Measurements from ENCODE around the gene MCCD1.

DNA sequence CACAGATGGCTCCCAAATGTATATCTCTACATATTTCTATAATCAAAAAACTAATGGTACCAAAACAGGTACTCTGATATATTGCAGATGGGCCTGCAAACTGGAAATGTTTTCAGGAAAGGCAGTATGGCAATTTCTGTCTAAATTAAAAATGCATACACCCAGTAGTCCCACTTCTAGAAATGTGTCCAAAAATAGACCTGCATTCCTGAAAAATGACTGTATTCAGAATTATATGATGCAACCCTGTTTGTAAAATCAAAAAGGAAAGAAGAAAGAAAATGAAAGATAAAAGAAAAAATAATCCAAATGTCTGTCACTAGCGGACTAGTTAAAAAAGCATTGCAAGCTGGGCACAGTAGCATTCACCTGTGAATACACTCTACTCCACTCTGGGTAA, 43.7 kb upstream of the MCCD1 start:
- TF ChIP-seq, protein P1, sequence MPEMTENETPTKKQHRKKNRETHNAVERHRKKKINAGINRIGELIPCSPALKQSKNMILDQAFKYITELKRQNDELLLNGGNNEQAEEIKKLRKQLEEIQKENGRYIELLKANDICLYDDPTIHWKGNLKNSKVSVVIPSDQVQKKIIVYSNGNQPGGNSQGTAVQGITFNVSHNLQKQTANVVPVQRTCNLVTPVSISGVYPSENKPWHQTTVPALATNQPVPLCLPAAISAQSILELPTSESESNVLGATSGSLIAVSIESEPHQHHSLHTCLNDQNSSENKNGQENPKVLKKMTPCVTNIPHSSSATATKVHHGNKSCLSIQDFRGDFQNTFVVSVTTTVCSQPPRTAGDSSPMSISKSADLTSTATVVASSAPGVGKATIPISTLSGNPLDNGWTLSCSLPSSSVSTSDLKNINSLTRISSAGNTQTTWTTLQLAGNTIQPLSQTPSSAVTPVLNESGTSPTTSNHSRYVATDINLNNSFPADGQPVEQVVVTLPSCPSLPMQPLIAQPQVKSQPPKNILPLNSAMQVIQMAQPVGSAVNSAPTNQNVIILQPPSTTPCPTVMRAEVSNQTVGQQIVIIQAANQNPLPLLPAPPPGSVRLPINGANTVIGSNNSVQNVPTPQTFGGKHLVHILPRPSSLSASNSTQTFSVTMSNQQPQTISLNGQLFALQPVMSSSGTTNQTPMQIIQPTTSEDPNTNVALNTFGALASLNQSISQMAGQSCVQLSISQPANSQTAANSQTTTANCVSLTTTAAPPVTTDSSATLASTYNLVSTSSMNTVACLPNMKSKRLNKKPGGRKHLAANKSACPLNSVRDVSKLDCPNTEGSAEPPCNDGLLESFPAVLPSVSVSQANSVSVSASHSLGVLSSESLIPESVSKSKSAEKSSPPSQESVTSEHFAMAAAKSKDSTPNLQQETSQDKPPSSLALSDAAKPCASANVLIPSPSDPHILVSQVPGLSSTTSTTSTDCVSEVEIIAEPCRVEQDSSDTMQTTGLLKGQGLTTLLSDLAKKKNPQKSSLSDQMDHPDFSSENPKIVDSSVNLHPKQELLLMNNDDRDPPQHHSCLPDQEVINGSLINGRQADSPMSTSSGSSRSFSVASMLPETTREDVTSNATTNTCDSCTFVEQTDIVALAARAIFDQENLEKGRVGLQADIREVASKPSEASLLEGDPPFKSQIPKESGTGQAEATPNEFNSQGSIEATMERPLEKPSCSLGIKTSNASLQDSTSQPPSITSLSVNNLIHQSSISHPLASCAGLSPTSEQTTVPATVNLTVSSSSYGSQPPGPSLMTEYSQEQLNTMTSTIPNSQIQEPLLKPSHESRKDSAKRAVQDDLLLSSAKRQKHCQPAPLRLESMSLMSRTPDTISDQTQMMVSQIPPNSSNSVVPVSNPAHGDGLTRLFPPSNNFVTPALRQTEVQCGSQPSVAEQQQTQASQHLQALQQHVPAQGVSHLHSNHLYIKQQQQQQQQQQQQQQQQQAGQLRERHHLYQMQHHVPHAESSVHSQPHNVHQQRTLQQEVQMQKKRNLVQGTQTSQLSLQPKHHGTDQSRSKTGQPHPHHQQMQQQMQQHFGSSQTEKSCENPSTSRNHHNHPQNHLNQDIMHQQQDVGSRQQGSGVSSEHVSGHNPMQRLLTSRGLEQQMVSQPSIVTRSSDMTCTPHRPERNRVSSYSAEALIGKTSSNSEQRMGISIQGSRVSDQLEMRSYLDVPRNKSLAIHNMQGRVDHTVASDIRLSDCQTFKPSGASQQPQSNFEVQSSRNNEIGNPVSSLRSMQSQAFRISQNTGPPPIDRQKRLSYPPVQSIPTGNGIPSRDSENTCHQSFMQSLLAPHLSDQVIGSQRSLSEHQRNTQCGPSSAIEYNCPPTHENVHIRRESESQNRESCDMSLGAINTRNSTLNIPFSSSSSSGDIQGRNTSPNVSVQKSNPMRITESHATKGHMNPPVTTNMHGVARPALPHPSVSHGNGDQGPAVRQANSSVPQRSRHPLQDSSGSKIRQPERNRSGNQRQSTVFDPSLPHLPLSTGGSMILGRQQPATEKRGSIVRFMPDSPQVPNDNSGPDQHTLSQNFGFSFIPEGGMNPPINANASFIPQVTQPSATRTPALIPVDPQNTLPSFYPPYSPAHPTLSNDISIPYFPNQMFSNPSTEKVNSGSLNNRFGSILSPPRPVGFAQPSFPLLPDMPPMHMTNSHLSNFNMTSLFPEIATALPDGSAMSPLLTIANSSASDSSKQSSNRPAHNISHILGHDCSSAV (CRISPR knock-in tag; IDR thresholded peaks at IDR 0.05; ENCODE audit: borderline replicate concordance): no peak
- TF ChIP-seq, protein P2, sequence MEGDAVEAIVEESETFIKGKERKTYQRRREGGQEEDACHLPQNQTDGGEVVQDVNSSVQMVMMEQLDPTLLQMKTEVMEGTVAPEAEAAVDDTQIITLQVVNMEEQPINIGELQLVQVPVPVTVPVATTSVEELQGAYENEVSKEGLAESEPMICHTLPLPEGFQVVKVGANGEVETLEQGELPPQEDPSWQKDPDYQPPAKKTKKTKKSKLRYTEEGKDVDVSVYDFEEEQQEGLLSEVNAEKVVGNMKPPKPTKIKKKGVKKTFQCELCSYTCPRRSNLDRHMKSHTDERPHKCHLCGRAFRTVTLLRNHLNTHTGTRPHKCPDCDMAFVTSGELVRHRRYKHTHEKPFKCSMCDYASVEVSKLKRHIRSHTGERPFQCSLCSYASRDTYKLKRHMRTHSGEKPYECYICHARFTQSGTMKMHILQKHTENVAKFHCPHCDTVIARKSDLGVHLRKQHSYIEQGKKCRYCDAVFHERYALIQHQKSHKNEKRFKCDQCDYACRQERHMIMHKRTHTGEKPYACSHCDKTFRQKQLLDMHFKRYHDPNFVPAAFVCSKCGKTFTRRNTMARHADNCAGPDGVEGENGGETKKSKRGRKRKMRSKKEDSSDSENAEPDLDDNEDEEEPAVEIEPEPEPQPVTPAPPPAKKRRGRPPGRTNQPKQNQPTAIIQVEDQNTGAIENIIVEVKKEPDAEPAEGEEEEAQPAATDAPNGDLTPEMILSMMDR (CRISPR knock-in tag; IDR thresholded peaks at IDR 0.05): no peak

All from HepG2 (cell line).